Mesenchymal stem cell (in vitro differentiated cells and primary cell): ENCODE results near the gene GNLY.

Experiments
- DNase-seq: peaks from one replicate; pipeline ENCODE4 v3.0.0-alpha.2; 2013
- H2AFZ ChIP-seq: one replicate; pipeline ENCODE4 v1.6.1; 2013; ENCODE audit warnings: low read depth, mild to moderate bottlenecking, control low read depth, inconsistent platforms, low read length, moderate library complexity
- H2AK5ac ChIP-seq: 2 replicates; pipeline ENCODE4 v1.6.1; 2013; ENCODE audit warnings: low read length, moderate library complexity, mild to moderate bottlenecking, inconsistent platforms; ENCODE audit not compliant: severe bottlenecking
- H2BK120ac ChIP-seq: one replicate; pipeline ENCODE4 v1.6.1; 2013; ENCODE audit warnings: low read depth, mild to moderate bottlenecking, inconsistent platforms, low read length, moderate library complexity
- H2BK12ac ChIP-seq, 2 experiments: one replicate each; pipeline ENCODE4 v1.6.1; 2013; ENCODE audit warnings: inconsistent platforms in 2 of 2, low read length in 2 of 2, mild to moderate bottlenecking in 2 of 2, moderate library complexity in 2 of 2, control low read depth in 1 of 2
- H2BK15ac ChIP-seq: one replicate; pipeline ENCODE4 v1.6.1; 2013; ENCODE audit warnings: mild to moderate bottlenecking, low read depth, inconsistent platforms; ENCODE audit not compliant: poor library complexity, severe bottlenecking
- H2BK5ac ChIP-seq: 2 replicates; pipeline ENCODE4 v1.6.1; 2013; ENCODE audit warnings: low read depth, mild to moderate bottlenecking, low read length, control low read depth, inconsistent platforms; ENCODE audit not compliant: poor library complexity, severe bottlenecking
- H3K14ac ChIP-seq, 2 experiments: one replicate each; pipeline ENCODE4 v1.6.1; 2013; ENCODE audit warnings: inconsistent platforms in 2 of 2, low read length in 2 of 2, control low read depth in 1 of 2, mild to moderate bottlenecking in 1 of 2, moderate library complexity in 1 of 2
- H3K18ac ChIP-seq, 2 experiments: one replicate each; pipeline ENCODE4 v1.6.1; 2013; ENCODE audit warnings: inconsistent platforms in 2 of 2, low read length in 2 of 2, control low read depth in 1 of 2, low read depth in 1 of 2, mild to moderate bottlenecking in 1 of 2
- H3K23ac ChIP-seq, 2 experiments: one replicate each; pipeline ENCODE4 v1.6.1; 2013; ENCODE audit warnings: inconsistent platforms in 2 of 2, low read length in 2 of 2, mild to moderate bottlenecking in 2 of 2, moderate library complexity in 2 of 2, control low read depth in 1 of 2
- H3K27ac ChIP-seq: 2 replicates; pipeline ENCODE4 v1.5.1; 2013; ENCODE audit warnings: mild to moderate bottlenecking, moderate library complexity, low read length, control low read depth, inconsistent platforms; ENCODE audit not compliant: poor library complexity, severe bottlenecking
- H3K27me3 ChIP-seq, 2 experiments: 2 replicates each; pipeline versions ENCODE4 v1.6.1 to v1.7.0; 2013; ENCODE audit warnings: low read length in 2 of 2, mild to moderate bottlenecking in 2 of 2, moderate library complexity in 2 of 2, control low read depth in 1 of 2, inconsistent platforms in 1 of 2; ENCODE audit not compliant: control insufficient read depth in 1 of 2, insufficient read depth in 1 of 2
- H3K36me3 ChIP-seq, 2 experiments: 2 replicates each; pipeline versions ENCODE4 v1.6.1 to v1.7.0; 2013; ENCODE audit warnings: low read length in 2 of 2, control low read depth in 1 of 2, inconsistent platforms in 1 of 2, low read depth in 1 of 2, mild to moderate bottlenecking in 1 of 2; ENCODE audit not compliant: insufficient read depth in 2 of 2, control insufficient read depth in 1 of 2
- H3K4ac ChIP-seq, 2 experiments: one replicate each; pipeline ENCODE4 v1.6.1; 2013; ENCODE audit warnings: inconsistent platforms in 2 of 2, low read length in 2 of 2, mild to moderate bottlenecking in 2 of 2, moderate library complexity in 2 of 2, control low read depth in 1 of 2, low read depth in 1 of 2
- H3K4me1 ChIP-seq: 2 replicates; pipeline ENCODE4 v1.6.1; 2013; ENCODE audit warnings: low read depth, low read length, control low read depth; ENCODE audit not compliant: control insufficient read depth, insufficient read depth
- H3K4me2 ChIP-seq: 2 replicates; pipeline ENCODE4 v1.6.1; 2013; ENCODE audit warnings: low read length, mild to moderate bottlenecking, inconsistent platforms; ENCODE audit not compliant: poor library complexity, severe bottlenecking
- H3K4me3 ChIP-seq, 2 experiments: 2 replicates each; pipeline versions ENCODE4 v1.5.1 to v1.7.0; 2013; ENCODE audit warnings: low read length in 2 of 2, mild to moderate bottlenecking in 2 of 2, control low read depth in 1 of 2, low read depth in 1 of 2; ENCODE audit not compliant: insufficient read depth in 1 of 2
- H3K79me1 ChIP-seq: replicated peaks from 2 replicates; pipeline ENCODE4 v1.6.1; 2013; ENCODE audit warnings: mild to moderate bottlenecking, control low read depth, low read length, inconsistent platforms; ENCODE audit not compliant: poor library complexity, severe bottlenecking
- H3K9ac ChIP-seq: 2 replicates; pipeline ENCODE4 v1.7.0; 2013; ENCODE audit warnings: mild to moderate bottlenecking, low read length, moderate library complexity
- H3K9me3 ChIP-seq: 2 replicates; pipeline ENCODE4 v1.7.0; 2013; ENCODE audit warnings: mild to moderate bottlenecking, low read length; ENCODE audit not compliant: control insufficient read depth
- H4K8ac ChIP-seq: one replicate; pipeline ENCODE4 v1.6.1; 2013; ENCODE audit warnings: inconsistent platforms, mild to moderate bottlenecking, low read length, moderate library complexity
- H4K91ac ChIP-seq: one replicate; pipeline ENCODE4 v1.6.1; 2013; ENCODE audit warnings: mild to moderate bottlenecking, low read length, inconsistent platforms
- WGBS: methylation state at CpG from one replicate; pipeline ENCODE4 v1.1.7; 2013; ENCODE audit warnings: mixed read lengths; 5-methylcytosine and 5-hydroxymethylcytosine counted together

The GNLY gene

GRCh38 chr2:85734942-85735608, 40.9 kb downstream of the GNLY start:
- 75% methylated on average over 4 of the region's 5 CpGs for WGBS

GRCh38 chr2:85735691-85736090, 41.5 kb downstream of the GNLY start:
- no peak overlapping the region for H2AFZ ChIP-seq
- no peaks in the 10 kb centered on the region for H3K9me3 ChIP-seq
- H3K36me3 ChIP-seq, result no peaks in the 10 kb centered on the region
- no peak overlapping the region for H2BK12ac ChIP-seq
- no peak overlapping the region for H3K9ac ChIP-seq
- no peak overlapping the region for H4K91ac ChIP-seq
- H3K27me3 ChIP-seq, result peaks cover 0 to 4% of the 10 kb centered on the region in 2 experiments
- H2AK5ac ChIP-seq, result no peak overlapping the region
- H3K14ac ChIP-seq, result no peak overlapping the region
- peaks cover 1% of the 10 kb centered on the region for H3K4me1 ChIP-seq
- DNase-seq, result no peak
- no peak overlapping the region for H3K27ac ChIP-seq
- no peak overlapping the region for H3K18ac ChIP-seq
- no peak overlapping the region for H2BK5ac ChIP-seq
- no peak overlapping the region for H4K8ac ChIP-seq
- H2BK120ac ChIP-seq, result no peak overlapping the region
- H2BK15ac ChIP-seq, result no peak overlapping the region
- H3K4me3 ChIP-seq, result no peak overlapping the region
- no peak overlapping the region for H3K23ac ChIP-seq
- H3K4me2 ChIP-seq, result no peak overlapping the region
- no peaks in the 10 kb centered on the region for H3K79me1 ChIP-seq
- H3K4ac ChIP-seq, result no peak overlapping the region

More at GRCh38 chr2:85734942-85735608, 40.9 kb downstream of the GNLY start:
- H3K14ac ChIP-seq, result no peak overlapping the region
- H3K27me3 ChIP-seq, result peaks cover 0 to 4% of the 10 kb centered on the region in 2 experiments
- H3K4me1 ChIP-seq, result peaks cover 1% of the 10 kb centered on the region
- H3K9me3 ChIP-seq, result no peaks in the 10 kb centered on the region
- no peak overlapping the region for H2BK15ac ChIP-seq
- H2AFZ ChIP-seq, result no peak overlapping the region
- no peak for DNase-seq
- H3K79me1 ChIP-seq, result no peaks in the 10 kb centered on the region
- no peak overlapping the region for H3K23ac ChIP-seq
- H4K91ac ChIP-seq, result no peak overlapping the region
- no peak overlapping the region for H4K8ac ChIP-seq
- H2BK120ac ChIP-seq, result no peak overlapping the region
- H2AK5ac ChIP-seq, result no peak overlapping the region
- H2BK5ac ChIP-seq, result no peak overlapping the region
- H3K4ac ChIP-seq, result no peak overlapping the region
- no peak overlapping the region for H3K27ac ChIP-seq
- no peaks in the 10 kb centered on the region for H3K36me3 ChIP-seq
- H3K18ac ChIP-seq, result peak overlapping the region in 1 of 2 experiments; percentile 73
- H2BK12ac ChIP-seq, result peak overlapping the region in 1 of 2 experiments; percentile 48
- no peak overlapping the region for H3K4me2 ChIP-seq
- no peak overlapping the region for H3K9ac ChIP-seq
- no peak overlapping the region for H3K4me3 ChIP-seq

GRCh38 chr2:85736456-85737355, 42.5 kb downstream of the GNLY start:
- DNase-seq, result no peak
- 93% methylated on average over 7 of the region's 7 CpGs for WGBS
- peak overlapping the region; percentile 38 to 75 for H2BK12ac ChIP-seq

DNA sequence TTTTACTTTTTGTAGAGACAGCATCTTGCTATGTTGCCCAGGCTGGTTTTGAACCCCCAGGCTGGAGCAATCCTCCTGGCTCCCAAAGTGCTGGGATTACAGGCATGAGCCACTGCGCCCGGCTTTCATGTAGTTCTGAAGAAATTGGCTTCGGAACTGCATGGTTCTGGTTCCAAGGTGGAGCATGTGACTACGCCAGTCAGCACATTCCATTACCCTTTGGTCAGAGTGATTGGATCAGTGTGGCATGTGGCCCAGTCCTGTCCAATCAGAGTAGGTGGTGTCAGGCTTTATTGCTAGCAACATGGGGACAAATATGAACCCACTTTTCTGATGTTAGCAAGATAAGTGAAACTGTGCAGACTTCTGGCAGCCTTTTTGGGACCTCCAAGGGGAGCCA, 43.3 kb downstream of the GNLY start:
- Histone ChIP-seq H4K8ac (no peak overlapping the region), H3K4me2 (no peak overlapping the region), H2BK15ac (no peak overlapping the region), H3K4ac (no peak overlapping the region), H4K91ac (no peak overlapping the region), H3K18ac (no peak overlapping the region), H2AFZ (no peak overlapping the region), H3K27ac (no peak overlapping the region), H3K4me1 (peaks cover 14% of the 10 kb centered on the region), H3K27me3 (peaks cover 0 to 4% of the 10 kb centered on the region in 2 experiments), H2AK5ac (no peak overlapping the region), H3K79me1 (no peaks in the 10 kb centered on the region), H3K14ac (no peak overlapping the region), H3K4me3 (no peak overlapping the region), H2BK5ac (no peak overlapping the region), H3K23ac (no peak overlapping the region), H3K9me3 (no peaks in the 10 kb centered on the region), H3K36me3 (no peaks in the 10 kb centered on the region), H3K9ac (peak overlapping the region; percentile 70), H2BK120ac (no peak overlapping the region), H2BK12ac (no peak overlapping the region)
- DNase-seq, result peak; percentile 59
- 88% methylated on average over 4 of the region's 4 CpGs for WGBS

More at GRCh38 chr2:85736456-85737355, 42.5 kb downstream of the GNLY start:
- H3K9me3 ChIP-seq, result no peaks in the 10 kb centered on the region
- no peak overlapping the region for H3K18ac ChIP-seq
- no peaks in the 10 kb centered on the region for H3K79me1 ChIP-seq
- H2BK120ac ChIP-seq, result no peak overlapping the region
- H3K4ac ChIP-seq, result no peak overlapping the region
- peak overlapping the region; percentile 5 for H2AK5ac ChIP-seq
- no peak overlapping the region for H4K91ac ChIP-seq
- H3K27ac ChIP-seq, result no peak overlapping the region
- no peaks in the 10 kb centered on the region for H3K36me3 ChIP-seq
- H3K4me2 ChIP-seq, result no peak overlapping the region
- no peak overlapping the region for H3K4me3 ChIP-seq
- H3K23ac ChIP-seq, result no peak overlapping the region
- H2AFZ ChIP-seq, result no peak overlapping the region
- H3K27me3 ChIP-seq, result peaks cover 0 to 4% of the 10 kb centered on the region in 2 experiments
- H3K9ac ChIP-seq, result peak overlapping the region; percentile 45
- peaks cover 9% of the 10 kb centered on the region for H3K4me1 ChIP-seq
- no peak overlapping the region for H2BK15ac ChIP-seq
- H3K14ac ChIP-seq, result no peak overlapping the region
- no peak overlapping the region for H4K8ac ChIP-seq
- H2BK5ac ChIP-seq, result no peak overlapping the region
